HepG2 (cell line): ENCODE data around the gene PLPP3. TPM values are rescaled to one million over a fixed set of nuclear protein-coding genes. Genes with fewer than 3 reads are reported as not detected.

Experiments
- ATM ChIP-seq: fragments of 450-650 bp; IDR thresholded peaks from 2 replicates; pipeline ENCODE4 v1.7.1; 2017; ENCODE audit warnings: mild to moderate bottlenecking, borderline replicate concordance
- EHMT2 ChIP-seq: fragments of 200-600 bp; sonication (generic); IDR thresholded peaks from 2 replicates; pipeline ENCODE4 v1.7.0; 2017; ENCODE audit warnings: antibody characterized with exemption, low read depth, low read length, borderline replicate concordance
- HMG20A ChIP-seq: IDR thresholded peaks from 2 replicates; pipeline ENCODE4 v1.6.1; 2016; ENCODE audit warnings: borderline replicate concordance
- HOXA7 ChIP-seq: sonication (generic); formaldehyde crosslinking; IDR thresholded peaks from 2 replicates; pipeline ENCODE4 v1.8.1; 2022; ENCODE audit warnings: mild to moderate bottlenecking, missing genetic modification reagents, moderate library complexity
- NFATC3 ChIP-seq: sonication (generic); formaldehyde crosslinking; IDR thresholded peaks from 2 replicates; pipeline ENCODE4 v1.5.1; 2020; ENCODE audit warnings: mild to moderate bottlenecking, missing genetic modification reagents
- SUZ12 ChIP-seq: fragments of 150-350 bp; IDR thresholded peaks from 2 replicates; pipeline ENCODE4 v1.6.1; 2014; ENCODE audit warnings: low read depth, low read length
- TAF1 ChIP-seq: sonication (generic); formaldehyde crosslinking; IDR thresholded peaks from 2 replicates; pipeline ENCODE4 v1.4.0; 2020; ENCODE audit warnings: missing genetic modification reagents
- ZBTB2 ChIP-seq: sonication (generic); formaldehyde crosslinking; IDR thresholded peaks from 2 replicates; pipeline ENCODE4 v1.8.0; 2022; ENCODE audit warnings: low read depth, missing genetic modification reagents
- ZBTB38 ChIP-seq: sonication (generic); formaldehyde crosslinking; IDR thresholded peaks from 2 replicates; pipeline ENCODE4 v1.5.1; 2020; ENCODE audit warnings: mild to moderate bottlenecking, missing genetic modification reagents
- ZBTB4 ChIP-seq: sonication (generic); formaldehyde crosslinking; IDR thresholded peaks from 2 replicates; pipeline ENCODE4 v1.4.0; 2020; ENCODE audit warnings: missing genetic modification reagents, mild to moderate bottlenecking, borderline replicate concordance
- ZEB1 ChIP-seq: IDR thresholded peaks from 2 replicates; pipeline ENCODE4 v1.6.1; 2012; ENCODE audit warnings: mild to moderate bottlenecking, low read depth, inconsistent platforms; ENCODE audit not compliant: insufficient replicate concordance
- ZFAT ChIP-seq: sonication (generic); formaldehyde crosslinking; conservative IDR thresholded peaks from 2 replicates; pipeline ENCODE4 v1.8.1; 2023; ENCODE audit warnings: missing genetic modification reagents, inconsistent platforms
- ZMAT3 ChIP-seq: sonication (generic); formaldehyde crosslinking; conservative IDR thresholded peaks from 2 replicates; pipeline ENCODE4 v1.7.0; 2021; ENCODE audit warnings: missing genetic modification reagents
- ZNF142 ChIP-seq: sonication (generic); formaldehyde crosslinking; IDR thresholded peaks from 2 replicates; pipeline ENCODE4 v1.4.0; 2020; ENCODE audit warnings: missing genetic modification reagents
- ZNF343 ChIP-seq: sonication (generic); formaldehyde crosslinking; IDR thresholded peaks from 2 replicates; pipeline ENCODE4 v1.4.0; 2020; ENCODE audit warnings: mild to moderate bottlenecking, missing genetic modification reagents
- ZNF616 ChIP-seq: sonication (generic); formaldehyde crosslinking; IDR thresholded peaks from 2 replicates; pipeline ENCODE4 v1.5.0; 2020; ENCODE audit warnings: low read depth, mild to moderate bottlenecking, missing genetic modification reagents
- polyA plus RNA-seq, 8 experiments: library from polyadenylated mRNA; depleted of rRNA in 3 of 8; stranded (reverse) in 7 of 8; unstranded in 1 of 8; fragments of >200 nt; fragmentation: Illumina TruSeq in 4 of 8; extraction: Trizol in 4 of 8; gene quantifications; 2 replicates each; pipeline versions ENCODE4 v1.2.1 to v1.2.3, GENCODE V29; 2011 to 2016; ENCODE audit warnings: low read depth in 4 of 8, missing spikeins in 1 of 8, mixed read lengths in 1 of 8; ENCODE audit not compliant: insufficient read depth in 1 of 8
- total RNA-seq, 5 experiments: library from RNA; depleted of rRNA; stranded (reverse); fragments of >200 nt; fragmentation: Illumina TruSeq; extraction: Trizol; gene quantifications; 2 replicates each; pipeline ENCODE4 v1.2.3, GENCODE V29; 2016; ENCODE audit warnings: low read depth in 1 of 5
- TF ChIP-seq, protein P1 (sequence below): sonication (generic); formaldehyde crosslinking; IDR thresholded peaks from 2 replicates; pipeline ENCODE4 v1.4.0; 2020; ENCODE audit warnings: mild to moderate bottlenecking, missing genetic modification reagents
- TF ChIP-seq, protein P2 (sequence below): sonication (generic); formaldehyde crosslinking; IDR thresholded peaks from 2 replicates; pipeline ENCODE4 v1.4.0; 2020; ENCODE audit warnings: missing genetic modification reagents

The PLPP3 gene
- total and polyA plus RNA-seq, 2 of the 13 experiments (the other 11 are each of a cell fraction or from before 2014, with no cell fraction given) = 49.7 to 65.8 TPM

GRCh38 chr1:56508523-56508983 is 70.8 kb downstream of the PLPP3 start (continued):
- TF ChIP-seq ZBTB4 = peak; percentile 69; the same call in 1 of the 2 replicates
- peak; percentile 97 for TF ChIP-seq HMG20A
- no peak; the same call in 1 of the 2 replicates for TF ChIP-seq ZBTB2
- no peak for TF ChIP-seq ZFAT (CRISPR knock-in tag)
- no peak for TF ChIP-seq NFATC3
- TF ChIP-seq ZMAT3 (CRISPR knock-in tag) = peak; percentile 98
- TF ChIP-seq, protein P1, sequence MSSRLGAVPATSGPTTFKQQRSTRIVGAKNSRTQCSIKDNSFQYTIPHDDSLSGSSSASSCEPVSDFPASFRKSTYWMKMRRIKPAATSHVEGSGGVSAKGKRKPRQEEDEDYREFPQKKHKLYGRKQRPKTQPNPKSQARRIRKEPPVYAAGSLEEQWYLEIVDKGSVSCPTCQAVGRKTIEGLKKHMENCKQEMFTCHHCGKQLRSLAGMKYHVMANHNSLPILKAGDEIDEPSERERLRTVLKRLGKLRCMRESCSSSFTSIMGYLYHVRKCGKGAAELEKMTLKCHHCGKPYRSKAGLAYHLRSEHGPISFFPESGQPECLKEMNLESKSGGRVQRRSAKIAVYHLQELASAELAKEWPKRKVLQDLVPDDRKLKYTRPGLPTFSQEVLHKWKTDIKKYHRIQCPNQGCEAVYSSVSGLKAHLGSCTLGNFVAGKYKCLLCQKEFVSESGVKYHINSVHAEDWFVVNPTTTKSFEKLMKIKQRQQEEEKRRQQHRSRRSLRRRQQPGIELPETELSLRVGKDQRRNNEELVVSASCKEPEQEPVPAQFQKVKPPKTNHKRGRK (CRISPR knock-in tag) = no peak
- peak; percentile 93 for TF ChIP-seq ZBTB38 (CRISPR knock-in tag)
- peak; percentile 43; the same call in 1 of the 2 replicates for TF ChIP-seq TAF1 (CRISPR knock-in tag)
- TF ChIP-seq, protein P2, sequence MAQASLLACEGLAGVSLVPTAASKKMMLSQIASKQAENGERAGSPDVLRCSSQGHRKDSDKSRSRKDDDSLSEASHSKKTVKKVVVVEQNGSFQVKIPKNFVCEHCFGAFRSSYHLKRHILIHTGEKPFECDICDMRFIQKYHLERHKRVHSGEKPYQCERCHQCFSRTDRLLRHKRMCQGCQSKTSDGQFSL (CRISPR knock-in tag) = no peak
- TF ChIP-seq HOXA7 = no peak
- TF ChIP-seq ZEB1 = peak; percentile 38
- peak; percentile 92 for TF ChIP-seq ZNF142 (CRISPR knock-in tag)
- TF ChIP-seq SUZ12 = no peak
- peak; percentile 80; the same call in 1 of the 2 replicates for TF ChIP-seq ZNF616
- TF ChIP-seq ATM = no peak
- TF ChIP-seq ZNF343 (CRISPR knock-in tag) = no peak
- peak; percentile 81; the same call in 1 of the 2 replicates for TF ChIP-seq EHMT2
